Glutamatergic neuron (in vitro differentiated cells): ENCODE measurements around the gene PRL. TPM values are rescaled to one million over a fixed set of nuclear protein-coding genes. Genes with fewer than 3 reads are reported as not detected.
A peak's percentile ranks its signal among the peaks of the same experiment; 100 is the strongest.

ENCODE experiments used
- DNase-seq: peaks from one replicate; pipeline ENCODE4 v3.0.0; 2022
- H3K27ac Mint-ChIP-seq: one replicate; pipeline ENCODE4 v1.8.0; 2020; ENCODE audit warnings: mild to moderate bottlenecking, mixed read lengths, inconsistent platforms; ENCODE audit not compliant: unreplicated experiment
- H3K27me3 Mint-ChIP-seq: one replicate; pipeline ENCODE4 v1.8.0; 2020; ENCODE audit warnings: mild to moderate bottlenecking, moderate library complexity, mixed read lengths, inconsistent platforms; ENCODE audit not compliant: unreplicated experiment
- H3K36me3 Mint-ChIP-seq: one replicate; pipeline ENCODE4 v1.8.0; 2020; ENCODE audit warnings: mild to moderate bottlenecking, mixed read lengths, inconsistent platforms; ENCODE audit not compliant: unreplicated experiment
- H3K4me1 Mint-ChIP-seq: one replicate; pipeline ENCODE4 v1.8.0; 2020; ENCODE audit warnings: mild to moderate bottlenecking, low read depth, mixed read lengths, inconsistent platforms; ENCODE audit not compliant: unreplicated experiment
- H3K4me3 Mint-ChIP-seq: one replicate; pipeline ENCODE4 v1.8.0; 2020; ENCODE audit warnings: mild to moderate bottlenecking, mixed read lengths, inconsistent platforms; ENCODE audit not compliant: unreplicated experiment
- H3K9me3 Mint-ChIP-seq: one replicate; pipeline ENCODE4 v1.8.0; 2020; ENCODE audit warnings: mild to moderate bottlenecking, moderate library complexity, mixed read lengths, inconsistent platforms; ENCODE audit not compliant: unreplicated experiment
- total RNA-seq: library from RNA; stranded (reverse); fragmentation: NEBNext Ultra II Directional; extraction: Animal tissue kit (Norgen Biotek cat#: 25700); gene quantifications from one replicate; pipeline ENCODE4 v1.2.1, GENCODE V29; 2021; ENCODE audit not compliant: unreplicated experiment
- TF ChIP-seq, protein P1 (sequence below): fragments of 200-600 bp; sonication (generic); IDR thresholded peaks from one replicate; pipeline ENCODE4 v1.5.0; 2021; ENCODE audit not compliant: partially characterized antibody, unreplicated experiment

PRL gene
- total RNA-seq, 1 donor from 2014 or later = not detected

DNA sequence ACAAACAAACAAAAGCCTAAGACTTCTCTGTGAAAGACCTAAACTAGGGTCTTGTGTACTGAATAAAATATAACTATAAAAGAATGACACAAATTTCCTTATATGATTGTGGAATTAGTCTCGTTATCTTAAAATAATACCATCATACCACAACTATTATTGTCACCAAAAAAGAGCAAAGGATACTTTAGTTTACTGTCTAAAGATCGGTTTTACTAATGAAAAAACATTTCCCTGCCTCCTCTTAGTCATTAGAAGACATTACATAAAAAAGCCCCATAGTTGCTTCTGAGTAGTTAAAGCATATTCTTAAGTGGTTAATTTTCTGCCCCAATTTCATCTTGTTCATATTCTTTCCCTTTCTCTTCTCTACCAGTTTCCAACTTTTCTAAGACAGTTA lies 33.1 kb downstream of the PRL start:
- Mint-ChIP-seq H3K27ac (no peak overlapping the region), H3K36me3 (peaks cover 3% of the 10 kb centered on the region)

DNA sequence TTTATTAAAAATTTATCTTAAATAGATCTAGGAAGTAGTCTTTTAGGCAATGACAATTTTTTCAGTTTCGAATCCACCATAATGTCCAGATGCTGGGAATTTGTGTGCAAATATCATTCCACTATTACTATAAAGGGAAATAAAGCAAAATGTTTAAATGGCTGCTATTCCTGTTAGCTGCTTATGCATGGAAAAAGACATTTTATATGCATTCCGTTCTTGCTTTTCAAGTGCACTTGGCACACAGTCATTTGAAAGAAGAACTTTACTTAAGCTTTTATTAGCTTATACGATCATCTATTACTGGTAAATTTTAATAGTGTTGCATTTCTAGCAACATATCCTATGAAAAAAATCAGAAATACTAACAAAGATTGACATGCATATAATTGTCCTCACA lies 42.0 kb downstream of the PRL start:
- no peak overlapping the region for H3K4me3 Mint-ChIP-seq
- H3K27ac Mint-ChIP-seq = no peak overlapping the region
- H3K27me3 Mint-ChIP-seq = no peaks in the 10 kb centered on the region
- H3K4me1 Mint-ChIP-seq = peaks cover 27% of the 10 kb centered on the region
- DNase-seq = no peak
- TF ChIP-seq, protein P1, sequence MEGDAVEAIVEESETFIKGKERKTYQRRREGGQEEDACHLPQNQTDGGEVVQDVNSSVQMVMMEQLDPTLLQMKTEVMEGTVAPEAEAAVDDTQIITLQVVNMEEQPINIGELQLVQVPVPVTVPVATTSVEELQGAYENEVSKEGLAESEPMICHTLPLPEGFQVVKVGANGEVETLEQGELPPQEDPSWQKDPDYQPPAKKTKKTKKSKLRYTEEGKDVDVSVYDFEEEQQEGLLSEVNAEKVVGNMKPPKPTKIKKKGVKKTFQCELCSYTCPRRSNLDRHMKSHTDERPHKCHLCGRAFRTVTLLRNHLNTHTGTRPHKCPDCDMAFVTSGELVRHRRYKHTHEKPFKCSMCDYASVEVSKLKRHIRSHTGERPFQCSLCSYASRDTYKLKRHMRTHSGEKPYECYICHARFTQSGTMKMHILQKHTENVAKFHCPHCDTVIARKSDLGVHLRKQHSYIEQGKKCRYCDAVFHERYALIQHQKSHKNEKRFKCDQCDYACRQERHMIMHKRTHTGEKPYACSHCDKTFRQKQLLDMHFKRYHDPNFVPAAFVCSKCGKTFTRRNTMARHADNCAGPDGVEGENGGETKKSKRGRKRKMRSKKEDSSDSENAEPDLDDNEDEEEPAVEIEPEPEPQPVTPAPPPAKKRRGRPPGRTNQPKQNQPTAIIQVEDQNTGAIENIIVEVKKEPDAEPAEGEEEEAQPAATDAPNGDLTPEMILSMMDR = no peak
- H3K36me3 Mint-ChIP-seq = peaks cover 13% of the 10 kb centered on the region
- no peaks in the 10 kb centered on the region for H3K9me3 Mint-ChIP-seq

More for the DNA sequence above, 33.1 kb downstream of the PRL start:
- H3K27me3 Mint-ChIP-seq = no peaks in the 10 kb centered on the region
- H3K4me1 Mint-ChIP-seq = no peaks in the 10 kb centered on the region
- DNase-seq = no peak
- TF ChIP-seq, protein P1 = no peak
- no peaks in the 10 kb centered on the region for H3K9me3 Mint-ChIP-seq
- no peak overlapping the region for H3K4me3 Mint-ChIP-seq

DNA sequence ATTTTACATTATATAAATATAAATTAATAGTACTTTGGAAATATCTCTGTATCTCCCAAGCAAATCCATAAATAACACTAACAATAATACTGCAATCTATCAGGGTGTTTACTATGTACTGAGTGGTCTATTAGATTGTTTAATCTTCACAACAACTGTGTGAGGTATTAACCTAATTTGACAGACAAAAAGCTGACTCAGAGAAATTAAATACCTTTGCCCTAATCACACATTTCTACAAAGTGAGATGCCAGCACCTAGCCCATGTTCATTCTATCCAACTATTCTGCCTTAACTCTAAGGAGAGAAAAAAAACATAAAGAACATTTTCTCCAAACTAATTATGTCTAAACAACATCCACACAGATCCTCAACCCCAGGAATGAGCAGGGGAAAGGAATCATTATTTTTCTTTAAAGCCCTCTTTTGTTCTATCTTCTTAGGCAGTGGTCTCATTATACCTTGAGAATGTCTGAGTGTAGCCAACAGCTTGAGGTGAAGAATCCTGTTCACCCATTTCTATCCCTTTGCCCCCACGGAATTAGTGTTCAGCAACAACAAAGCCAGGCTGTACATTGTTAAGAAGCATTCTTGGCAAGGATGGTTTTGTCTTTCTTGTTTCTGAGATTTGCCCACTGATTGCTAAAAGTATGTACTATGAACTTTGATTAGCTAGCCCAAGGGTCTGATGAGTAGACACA lies 42.7 kb downstream of the PRL start:
- TF ChIP-seq, protein P1 = no peak
- Mint-ChIP-seq H3K4me1 (peaks cover 29% of the 10 kb centered on the region), H3K9me3 (no peaks in the 10 kb centered on the region), H3K27ac (no peak overlapping the region), H3K4me3 (no peak overlapping the region), H3K27me3 (no peaks in the 10 kb centered on the region), H3K36me3 (peaks cover 13% of the 10 kb centered on the region)
- no peak for DNase-seq

DNA sequence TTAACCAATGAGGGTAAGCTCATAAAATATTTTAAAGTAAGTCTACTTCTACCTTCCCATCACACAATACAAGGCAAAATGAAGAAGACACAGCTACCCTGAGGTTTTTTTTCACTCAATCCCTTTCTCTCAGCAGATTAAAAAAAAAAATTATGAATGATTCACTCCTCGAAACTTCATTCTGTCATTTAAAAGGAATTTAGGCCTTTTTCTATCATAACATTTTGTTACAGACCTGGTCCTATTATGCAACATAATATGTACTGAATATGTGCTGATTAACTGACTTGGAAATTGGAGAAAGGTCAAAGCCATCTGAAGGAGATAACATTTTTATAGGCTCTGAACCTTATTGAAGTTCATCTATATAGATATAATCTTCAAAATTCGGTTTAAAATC lies 45.5 kb downstream of the PRL start:
- Mint-ChIP-seq H3K36me3 (no peaks in the 10 kb centered on the region), H3K9me3 (no peaks in the 10 kb centered on the region), H3K4me1 (peaks cover 42% of the 10 kb centered on the region), H3K4me3 (no peak overlapping the region), H3K27me3 (no peaks in the 10 kb centered on the region), H3K27ac (no peak overlapping the region)
- DNase-seq = no peak
- TF ChIP-seq, protein P1 = no peak

DNA sequence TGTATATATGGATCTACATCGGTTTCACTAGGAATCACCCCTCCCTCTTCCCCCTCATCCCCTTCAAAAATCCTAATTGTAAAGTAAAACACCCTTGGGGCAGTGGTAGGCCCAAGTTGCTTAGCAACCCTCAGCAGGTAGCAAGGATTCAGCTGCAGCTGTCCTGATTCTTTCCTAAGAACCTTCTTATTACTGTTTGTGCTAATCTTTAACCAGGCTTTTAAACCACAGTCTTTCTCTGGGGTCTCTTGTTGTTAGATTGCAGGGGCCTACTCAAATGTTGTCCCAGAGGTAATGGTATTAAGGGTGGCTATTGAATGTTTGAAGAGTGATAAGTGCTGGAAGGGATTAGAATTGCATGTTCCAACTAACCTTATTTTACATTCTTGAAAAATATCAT lies 46.4 kb downstream of the PRL start:
- no peaks in the 10 kb centered on the region for H3K27me3 Mint-ChIP-seq
- peak overlapping the region; percentile 57 for H3K4me3 Mint-ChIP-seq
- DNase-seq = peak; percentile 20
- no peaks in the 10 kb centered on the region for H3K36me3 Mint-ChIP-seq
- TF ChIP-seq, protein P1 = no peak
- H3K9me3 Mint-ChIP-seq = no peaks in the 10 kb centered on the region
- peaks cover 42% of the 10 kb centered on the region for H3K4me1 Mint-ChIP-seq
- H3K27ac Mint-ChIP-seq = peak overlapping the region; percentile 56
